Skeletal muscle cell (primary cell): ENCODE results near the gene SH2B3.

Experiments
- DNase-seq: peaks from one replicate; pipeline ENCODE4 v3.0.0-alpha.2; 2010; ENCODE audit warnings: low read depth
- H3K4me3 ChIP-seq: 2 replicates; pipeline ENCODE4 v1.5.1; 2011; ENCODE audit warnings: low read depth, mild to moderate bottlenecking, control low read depth, low read length, moderate library complexity

Gene SH2B3

DNA sequence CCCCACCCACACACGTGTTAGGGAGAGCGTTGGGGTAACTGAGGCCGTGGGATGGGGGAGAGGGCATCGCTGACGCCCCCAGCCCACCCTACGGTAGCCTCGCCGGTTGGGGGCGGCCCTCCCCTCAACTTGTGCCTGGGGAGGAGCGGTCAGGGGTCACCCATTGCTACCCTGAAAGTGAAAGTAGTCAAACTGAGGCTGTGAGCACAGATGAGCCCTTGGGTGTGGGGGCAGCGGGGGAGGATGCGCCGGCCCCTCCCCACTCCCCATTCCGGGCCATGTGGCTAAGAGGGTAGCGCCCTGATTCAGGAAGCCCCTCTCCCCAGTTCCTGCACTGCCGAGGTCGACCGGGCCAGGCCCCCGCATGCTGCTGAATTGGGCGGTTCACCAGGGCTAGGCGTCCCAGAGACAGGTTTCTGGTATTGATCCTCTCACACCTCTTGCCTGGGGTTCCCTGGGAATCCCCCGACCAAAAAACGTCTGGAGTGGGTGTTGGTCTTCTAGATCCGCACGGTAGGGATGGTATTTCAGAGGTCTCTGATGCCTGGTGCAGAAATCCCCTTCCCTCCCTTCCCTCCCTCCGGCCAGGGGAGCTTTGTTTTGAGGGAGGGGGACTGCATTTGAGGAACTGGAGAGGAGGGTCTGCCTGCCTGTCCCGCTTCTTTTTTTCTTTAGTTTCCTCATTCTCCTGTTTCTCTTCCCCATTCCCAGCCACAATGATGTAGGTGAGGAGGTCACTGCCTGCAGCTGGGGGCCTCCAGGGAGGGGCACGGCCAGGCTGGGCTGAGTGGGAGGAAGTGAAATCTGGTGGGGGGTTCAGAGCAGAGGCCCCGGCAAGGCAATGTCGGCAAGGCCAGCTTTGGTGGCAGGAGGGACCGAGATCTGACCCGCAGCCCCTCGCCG is 1.0 kb downstream of the SH2B3 start:
- peak overlapping the region; percentile 92 for H3K4me3 ChIP-seq
- DNase-seq, result no peak

DNA sequence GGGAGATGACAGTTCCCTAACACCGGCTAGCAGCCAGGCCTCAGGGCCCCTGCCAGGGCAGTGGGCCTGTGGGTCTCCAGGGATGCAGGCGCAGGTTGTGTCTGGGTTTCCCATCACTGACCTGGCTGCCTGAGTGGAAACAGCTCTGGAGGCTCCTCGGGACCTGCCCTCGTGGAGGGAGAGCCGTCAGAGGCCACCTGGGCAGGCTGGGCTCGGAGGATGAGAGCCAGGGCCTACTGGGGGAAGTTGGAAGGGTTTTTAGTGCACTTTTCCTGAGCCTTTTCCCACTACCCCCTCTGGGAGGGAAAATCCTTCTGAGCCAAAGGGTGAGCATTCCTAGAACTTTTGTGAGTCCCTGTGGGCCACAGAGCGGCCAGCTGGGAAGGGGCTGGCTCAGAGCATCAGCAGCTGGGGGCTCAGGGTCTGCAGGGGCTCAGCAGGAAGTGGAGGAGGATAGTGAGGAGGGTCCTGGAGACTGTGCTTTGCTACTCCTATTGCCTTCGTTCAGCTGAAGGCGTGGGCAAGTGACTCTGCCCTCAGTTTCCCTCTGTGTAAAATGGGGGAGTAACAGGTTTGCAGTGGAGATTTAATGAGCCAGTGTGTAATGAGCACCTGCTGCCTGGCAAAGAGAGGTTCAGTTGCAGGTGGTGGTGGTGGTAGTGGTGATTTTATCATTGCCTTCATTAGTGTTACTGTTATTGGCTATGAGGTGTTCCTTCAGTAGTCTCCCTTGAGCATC is 1.8 kb downstream of the SH2B3 start:
- H3K4me3 ChIP-seq, result peak overlapping the region; percentile 92
- no peak for DNase-seq

DNA sequence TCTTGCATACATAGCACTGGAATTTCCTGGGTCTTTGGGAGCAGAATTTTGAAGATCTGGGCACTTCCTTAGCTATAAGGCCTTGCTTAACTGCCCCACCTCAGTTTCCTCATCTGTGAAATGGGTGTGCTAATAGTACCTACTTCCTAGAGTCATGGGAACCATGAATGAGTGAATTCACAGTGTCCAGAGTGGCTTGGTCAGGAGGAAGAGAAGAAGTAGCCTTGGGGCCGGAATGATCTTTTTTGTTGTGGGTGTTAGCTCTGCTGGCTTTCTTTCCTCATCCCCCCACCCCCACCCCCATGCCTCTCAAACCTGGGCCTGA is 2.4 kb downstream of the SH2B3 start:
- H3K4me3 ChIP-seq, result no peak overlapping the region

GRCh38 chr12:111408686-111409402 is 3.1 kb downstream of the SH2B3 start:
- H3K4me3 ChIP-seq, result peak overlapping the region; percentile 14
- no peak for DNase-seq

More for the DNA sequence above, 2.4 kb downstream of the SH2B3 start:
- no peak for DNase-seq

- peak overlapping the region; percentile 14 for H3K4me3 ChIP-seq
- no peak for DNase-seq
These were observed 3.7 kb downstream of the SH2B3 start for GRCh38 chr12:111409403-111409779.

DNA sequence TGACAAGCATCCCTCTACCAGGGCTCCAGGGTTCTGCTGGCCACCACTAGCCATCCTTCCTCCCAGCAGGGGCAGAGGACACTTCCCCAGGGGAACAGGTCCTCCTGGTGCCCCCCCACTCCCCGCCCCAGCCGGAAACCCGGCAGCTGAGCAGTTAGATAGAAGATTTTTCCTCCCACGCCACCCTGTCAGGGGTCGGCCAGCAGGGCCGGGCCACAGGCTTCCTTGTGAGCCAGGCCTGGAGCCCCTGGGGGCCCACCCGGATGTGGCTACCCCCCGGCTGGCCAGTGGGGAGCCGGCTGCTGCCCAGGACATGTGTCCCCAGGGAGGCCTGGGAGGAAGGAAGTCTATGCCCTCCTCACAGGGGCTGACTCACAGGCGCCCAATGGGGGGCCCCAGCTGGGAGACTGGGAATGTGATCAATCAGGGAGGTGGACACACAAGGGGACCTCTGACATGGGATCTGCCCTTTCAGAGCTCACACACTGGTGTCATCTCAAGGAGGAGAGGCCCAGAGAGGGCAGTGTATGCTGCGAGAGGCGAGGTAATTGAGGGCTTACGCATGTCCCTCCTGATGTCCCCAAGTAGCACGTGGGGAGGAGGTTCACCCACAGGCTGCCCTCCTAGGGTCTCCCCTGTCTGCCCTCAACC is 4.2 kb downstream of the SH2B3 start:
- peak; percentile 81 for DNase-seq
- H3K4me3 ChIP-seq, result no peak overlapping the region

DNA sequence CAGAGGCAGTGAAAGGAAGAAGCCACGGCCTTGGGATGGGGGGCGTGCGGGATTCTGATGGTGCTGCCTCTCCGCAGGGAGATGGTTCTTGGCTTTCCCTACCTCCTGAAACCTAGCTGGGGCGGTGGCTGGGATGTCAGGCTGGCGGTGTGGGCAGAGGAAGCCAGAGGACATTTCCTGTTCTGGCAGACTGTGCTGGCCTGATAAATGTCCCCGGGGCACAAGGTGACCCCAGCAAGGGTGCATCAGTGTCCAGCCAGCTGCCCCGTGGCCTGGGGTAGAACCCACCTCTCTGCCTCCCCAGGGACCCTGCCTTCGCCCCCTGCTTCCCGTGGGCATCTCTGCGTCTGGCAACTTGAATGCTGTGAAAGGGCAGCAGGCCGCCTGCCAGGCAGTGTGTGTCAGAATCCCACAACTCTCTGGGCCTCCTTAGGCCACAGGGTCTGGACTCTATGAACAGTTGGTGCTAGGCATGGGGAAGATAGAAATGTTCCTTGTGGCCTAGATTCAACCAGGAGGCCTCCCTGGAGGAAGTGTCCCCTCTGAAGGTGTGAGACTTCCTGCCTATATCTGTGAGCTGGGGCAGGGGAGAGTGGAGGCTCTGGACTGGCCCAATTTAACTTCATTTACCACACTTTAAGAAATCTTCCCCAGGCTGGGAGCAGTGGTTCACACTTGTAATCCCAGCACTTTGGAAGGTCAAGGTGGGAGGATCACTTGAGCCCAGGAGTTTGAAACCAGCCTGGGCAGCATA is 4.9 kb downstream of the SH2B3 start:
- no peak overlapping the region for H3K4me3 ChIP-seq
- DNase-seq, result no peak

DNA sequence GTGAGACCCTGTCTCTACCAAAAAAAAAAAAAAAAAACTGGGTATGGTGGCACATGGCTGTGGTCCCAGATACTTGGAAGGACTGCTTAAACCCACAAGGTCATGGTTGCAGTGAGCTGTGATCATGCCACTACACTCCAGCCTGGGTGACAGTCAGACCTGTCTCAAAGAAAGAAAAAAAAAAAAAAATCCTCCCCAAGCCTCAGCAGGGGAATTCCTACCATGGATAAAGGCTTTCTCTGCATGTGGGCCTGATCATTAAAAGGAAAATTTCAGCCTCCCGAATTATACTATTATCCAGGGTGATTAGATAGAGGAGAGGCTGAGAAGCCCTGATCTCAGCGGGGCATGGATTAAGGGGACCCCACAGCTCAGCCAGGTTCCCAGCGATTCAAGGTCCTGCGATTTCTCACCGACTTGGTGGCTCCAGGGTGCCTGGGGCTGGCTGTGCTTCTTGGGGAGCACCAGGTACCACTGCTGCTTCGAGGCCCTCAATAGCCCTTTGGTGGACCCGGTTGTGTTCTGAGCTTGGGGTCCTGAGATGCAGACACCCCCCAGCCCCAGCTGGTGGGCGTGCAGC is 5.6 kb downstream of the SH2B3 start:
- no peak overlapping the region for H3K4me3 ChIP-seq
- DNase-seq, result no peak

DNA sequence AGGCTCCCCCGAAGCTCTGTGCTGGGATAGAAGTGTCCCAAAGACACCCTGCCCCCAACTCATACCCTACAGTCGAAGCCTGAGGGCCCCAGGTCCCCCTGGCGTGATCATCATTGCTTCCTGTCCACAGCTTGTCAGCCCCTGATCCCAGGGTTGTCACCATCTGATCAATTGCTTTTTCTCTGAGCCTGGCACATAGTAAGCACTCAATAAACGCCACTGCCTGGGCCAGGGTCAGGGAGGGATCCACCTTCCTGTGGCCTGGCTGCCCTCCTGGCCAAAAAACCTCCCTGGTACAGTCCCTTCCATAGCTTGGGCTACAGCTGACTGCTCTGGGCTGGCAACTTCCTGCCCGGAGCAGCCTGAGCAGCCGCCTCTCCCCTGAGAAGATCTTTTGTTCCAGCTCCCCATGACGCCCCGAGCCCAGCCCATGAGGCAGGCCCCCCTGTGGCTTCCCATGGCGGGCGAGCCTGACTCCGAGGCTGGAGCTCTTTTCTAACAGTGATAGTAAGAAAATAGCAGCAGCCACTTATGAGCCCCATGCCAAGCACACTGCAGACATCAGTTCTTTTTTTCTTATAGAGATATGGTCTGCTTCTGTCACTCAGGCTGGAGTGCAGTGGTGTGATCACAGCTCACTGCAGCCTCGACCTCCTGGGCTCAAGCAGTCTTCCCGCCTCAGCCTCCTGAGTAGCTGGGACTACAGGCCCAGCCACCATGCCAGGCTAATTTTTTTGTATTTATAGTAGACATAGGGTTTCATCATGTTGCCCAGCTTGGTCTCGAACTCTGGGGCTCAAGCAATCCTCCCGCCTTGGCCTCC is 6.5 kb downstream of the SH2B3 start:
- no peak overlapping the region for H3K4me3 ChIP-seq

DNA sequence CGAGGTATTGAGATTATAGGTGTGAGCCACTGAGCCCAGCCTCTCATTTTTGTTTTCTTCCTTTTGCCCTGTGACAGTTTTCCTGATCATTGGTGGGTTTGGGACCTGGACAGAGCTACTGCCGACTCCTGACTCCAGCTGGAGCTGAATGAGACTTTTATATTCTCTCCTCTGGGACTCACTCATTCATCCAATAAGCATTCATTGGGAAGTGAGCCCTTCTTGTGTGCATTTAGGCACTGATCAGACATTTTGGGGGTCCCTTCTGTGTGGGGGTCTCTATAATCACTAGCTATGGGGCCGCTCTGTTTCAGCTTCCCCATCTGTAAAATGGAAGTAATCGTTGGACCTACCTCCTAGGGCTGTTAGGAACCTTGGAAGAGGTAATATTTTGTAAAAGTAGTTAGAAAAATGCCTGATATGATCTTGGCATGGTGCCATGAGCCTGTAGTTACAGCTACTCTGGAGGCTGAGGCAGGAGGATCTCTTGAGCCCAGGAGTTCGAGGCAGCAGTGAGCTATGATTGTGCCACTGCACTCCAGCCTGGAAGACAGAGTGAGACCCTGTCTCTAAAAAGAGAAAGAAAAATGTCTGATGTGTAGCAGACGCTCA is 7.2 kb downstream of the SH2B3 start:
- DNase-seq, result no peak
- H3K4me3 ChIP-seq, result no peak overlapping the region

More for the DNA sequence above, 6.5 kb downstream of the SH2B3 start:
- no peak for DNase-seq

DNA sequence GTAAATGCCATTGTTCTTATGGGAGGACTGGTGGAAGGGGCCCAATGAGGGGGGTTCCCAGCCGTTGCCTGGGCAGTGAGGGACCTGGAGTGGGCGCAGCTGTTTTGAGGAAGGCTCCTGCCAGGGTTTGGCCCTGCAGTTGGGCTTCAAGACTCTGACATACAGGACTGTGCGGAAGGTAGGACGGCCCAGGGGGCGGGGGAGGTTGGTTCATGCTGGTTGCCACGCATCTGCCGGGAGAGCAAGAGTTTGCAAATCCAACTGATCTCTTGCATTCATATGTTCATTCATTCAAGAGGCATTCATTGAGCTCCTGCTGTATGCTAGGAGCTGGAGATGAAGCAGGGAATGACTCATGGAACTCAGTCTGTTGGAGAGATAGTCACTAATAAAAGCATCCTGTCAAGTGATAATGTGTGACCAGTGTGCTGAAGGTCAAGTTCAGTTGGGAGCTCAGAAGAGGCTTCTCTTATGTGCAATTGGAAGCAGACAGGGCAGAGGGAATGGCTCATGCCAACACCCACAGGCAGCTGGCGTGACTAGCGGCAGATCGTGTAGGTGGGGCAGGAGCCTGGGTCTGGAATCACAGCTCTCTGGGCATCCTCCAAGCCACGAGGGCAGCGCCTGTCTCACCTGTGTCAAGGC is 7.8 kb downstream of the SH2B3 start:
- no peak overlapping the region for H3K4me3 ChIP-seq
- DNase-seq, result no peak

GRCh38 chr12:111414711-111415252 is 9.1 kb downstream of the SH2B3 start:
- DNase-seq, result no peak
- H3K4me3 ChIP-seq, result no peak overlapping the region

- no peak overlapping the region for H3K4me3 ChIP-seq
- DNase-seq, result no peak
These were observed 11.6 kb downstream of the SH2B3 start for GRCh38 chr12:111417290-111417689.

DNA sequence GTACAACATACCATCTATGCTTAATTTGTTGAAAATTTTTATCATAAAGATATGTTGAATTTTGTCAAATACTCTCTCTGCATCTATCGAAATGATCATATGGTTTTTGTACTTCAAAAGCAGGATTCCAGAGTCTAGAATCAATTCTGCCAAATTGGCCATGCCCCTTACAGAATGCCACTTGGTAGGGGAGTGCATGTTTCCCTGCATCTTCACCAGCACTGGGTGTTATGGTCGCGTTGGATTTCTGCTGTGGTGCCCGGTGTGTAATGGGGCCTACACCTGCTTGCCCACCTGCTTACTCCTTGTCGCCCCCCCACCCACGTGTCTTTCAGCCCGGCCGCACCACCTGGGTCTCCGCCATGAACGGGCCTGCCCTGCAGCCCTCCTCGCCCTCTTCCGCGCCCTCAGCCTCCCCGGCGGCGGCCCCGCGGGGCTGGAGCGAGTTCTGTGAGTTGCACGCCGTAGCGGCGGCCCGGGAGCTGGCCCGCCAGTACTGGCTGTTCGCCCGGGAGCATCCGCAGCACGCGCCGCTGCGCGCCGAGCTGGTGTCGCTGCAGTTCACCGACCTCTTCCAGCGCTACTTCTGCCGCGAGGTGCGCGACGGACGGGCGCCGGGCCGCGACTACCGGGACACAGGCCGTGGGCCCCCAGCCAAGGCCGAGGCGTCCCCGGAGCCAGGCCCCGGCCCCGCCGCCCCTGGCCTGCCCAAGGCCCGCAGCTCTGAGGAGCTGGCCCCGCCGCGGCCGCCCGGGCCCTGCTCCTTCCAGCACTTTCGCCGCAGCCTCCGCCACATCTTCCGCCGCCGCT is 12.3 kb downstream of the SH2B3 start:
- DNase-seq, result no peak
- H3K4me3 ChIP-seq, result no peak overlapping the region

- DNase-seq, result no peak
- H3K4me3 ChIP-seq, result no peak overlapping the region
These were observed 12.8 kb downstream of the SH2B3 start for GRCh38 chr12:111418594-111418880.

DNA sequence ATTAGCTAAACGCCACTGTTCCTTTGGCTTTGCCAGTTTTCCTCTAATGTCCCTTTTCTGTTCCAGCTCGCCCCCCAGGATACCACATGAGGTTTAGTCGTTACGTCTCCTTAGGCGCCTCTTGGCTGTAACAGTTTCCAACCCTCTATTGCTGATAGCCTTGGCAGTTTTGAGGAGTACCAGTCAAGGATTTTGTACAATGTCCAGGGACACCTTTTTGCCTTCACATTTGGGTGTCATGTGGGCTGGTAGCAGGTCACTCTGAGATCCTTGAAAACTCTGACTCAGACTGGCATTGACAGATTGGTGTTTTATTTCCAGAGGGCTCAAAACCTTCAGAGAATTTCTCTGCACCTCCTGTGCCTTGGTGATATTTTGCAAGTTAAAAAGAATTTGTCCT is 14.1 kb downstream of the SH2B3 start:
- H3K4me3 ChIP-seq, result no peak overlapping the region
- no peak for DNase-seq
